Lung (tissue), 12 donors: ENCODE results near the gene SNED1. TPM values are rescaled to one million over a fixed set of nuclear protein-coding genes. Genes with fewer than 3 reads are reported as not detected.

ENCODE experiments used
- ATAC-seq: fragments of 200-7000 bp; cut with Tn5 transposase; one replicate; pipeline ENCODE4 v1.9.1; 2020; ENCODE audit warnings: moderate number of reproducible peaks; ENCODE audit not compliant: insufficient read depth, low FRiP score
- DNase-seq, 3 donors: peaks; one replicate each; pipeline ENCODE4 v3.0.0-alpha.2; 2013 to 2017
- H3K27ac ChIP-seq, 2 donors: one replicate each; pipeline ENCODE4 v1.5.1; 2013; ENCODE audit warnings: mild to moderate bottlenecking in 2 of 2, moderate library complexity in 2 of 2, control low read depth in 1 of 2, inconsistent platforms in 1 of 2, low read depth in 1 of 2, low read length in 1 of 2
- H3K27me3 ChIP-seq, 3 donors: one replicate each; pipeline ENCODE4 v1.5.1; 2013; ENCODE audit warnings: low read length in 2 of 3; ENCODE audit not compliant: control insufficient read depth in 3 of 3, insufficient read depth in 3 of 3
- H3K36me3 ChIP-seq, 4 donors: one replicate each; pipeline ENCODE4 v1.5.1; 2013; ENCODE audit warnings: low read length in 4 of 4, mild to moderate bottlenecking in 1 of 4, moderate library complexity in 1 of 4; ENCODE audit not compliant: control insufficient read depth in 4 of 4, insufficient read depth in 4 of 4
- H3K4me1 ChIP-seq, 5 donors: one replicate each; pipeline ENCODE4 v1.5.1; 2013; ENCODE audit warnings: low read length in 5 of 5, mild to moderate bottlenecking in 2 of 5, moderate library complexity in 1 of 5; ENCODE audit not compliant: control insufficient read depth in 5 of 5, insufficient read depth in 5 of 5
- H3K4me3 ChIP-seq: one replicate; pipeline ENCODE4 v1.5.1; 2013; ENCODE audit warnings: mild to moderate bottlenecking, control low read depth, moderate library complexity
- H3K9ac ChIP-seq, 2 donors: one replicate each; pipeline ENCODE4 v1.5.1; 2013; ENCODE audit warnings: low read length in 2 of 2, control low read depth in 1 of 2; ENCODE audit not compliant: insufficient read depth in 1 of 2
- H3K9me3 ChIP-seq, 4 donors: one replicate each; pipeline ENCODE4 v1.5.1; 2013; ENCODE audit warnings: low read length in 3 of 4, mild to moderate bottlenecking in 1 of 4, moderate library complexity in 1 of 4; ENCODE audit not compliant: control insufficient read depth in 4 of 4, insufficient read depth in 3 of 4
- WGBS, 2 donors: extraction: QIAGEN DNeasy Blood & Tissue Kit; methylation state at CpG; one replicate each; pipeline ENCODE4 v1.1.7; 2013; 5-methylcytosine and 5-hydroxymethylcytosine counted together
- polyA plus RNA-seq, 2 donors: library from polyadenylated mRNA; stranded (reverse); fragments of 200-250 nt; gene quantifications; one replicate each; pipeline ENCODE4 v1.2.1, GENCODE V29; 2013
- total RNA-seq, 2 donors: library from RNA; depleted of rRNA in 1 of 2; stranded (reverse); fragments of >200 nt in 1 of 2; gene quantifications; one replicate each; pipeline ENCODE4 v1.2.1, GENCODE V29; 2014 to 2021
- TF ChIP-seq, protein P1 (sequence below): IDR thresholded peaks from 2 replicates; pipeline ENCODE4 v1.5.1; 2012; ENCODE audit warnings: mild to moderate bottlenecking; ENCODE audit errors: control extremely low read depth, extremely low read depth
- donor health status: control.
- donor health status: control.
- donor health status: Bipolar disorder and iron deficiency.
- donor health status: healthy.
- donor health status: DM: yes; HTN: yes; CAD: no.

SNED1 gene
- total and polyA plus RNA-seq, 4 donors = 5.9 to 74.6 (median 34.7) TPM

DNA sequence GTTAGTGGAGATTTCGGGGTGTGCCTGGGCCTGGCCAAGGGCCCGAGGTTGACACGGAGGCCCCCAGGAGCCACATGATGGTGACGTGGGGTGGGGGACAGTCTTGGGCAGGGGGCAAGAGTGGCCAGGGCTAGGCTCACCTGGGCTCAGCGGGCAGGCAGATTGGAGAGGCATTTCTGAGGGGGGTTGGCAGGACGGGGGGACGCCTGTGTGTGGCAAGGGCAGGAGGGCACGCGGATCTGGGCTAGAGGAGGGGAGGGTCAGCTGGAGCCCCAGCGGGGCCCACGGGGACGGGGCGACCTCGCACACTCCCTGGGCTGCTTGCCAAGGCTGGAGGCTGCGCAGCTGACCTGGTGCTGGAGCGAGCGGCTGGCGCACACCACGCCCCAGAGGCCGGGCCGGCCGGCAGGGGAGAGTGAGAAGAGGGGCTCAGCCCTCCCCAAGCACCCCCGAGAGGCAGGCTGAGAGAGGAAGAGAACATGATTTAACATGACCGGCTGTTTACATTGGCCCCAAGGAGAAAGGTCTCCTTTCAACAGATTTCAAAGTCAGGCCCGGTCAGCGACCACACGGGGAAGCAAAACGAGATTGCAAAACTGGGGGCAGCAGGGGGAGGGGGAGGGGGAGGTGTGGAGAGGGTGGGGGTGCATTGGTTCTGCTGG is 38.0 kb upstream of the SNED1 start:
- ATAC-seq (no peak), DNase-seq (peak; percentile 95 to 98 (median 97))
- TF ChIP-seq, protein P1, sequence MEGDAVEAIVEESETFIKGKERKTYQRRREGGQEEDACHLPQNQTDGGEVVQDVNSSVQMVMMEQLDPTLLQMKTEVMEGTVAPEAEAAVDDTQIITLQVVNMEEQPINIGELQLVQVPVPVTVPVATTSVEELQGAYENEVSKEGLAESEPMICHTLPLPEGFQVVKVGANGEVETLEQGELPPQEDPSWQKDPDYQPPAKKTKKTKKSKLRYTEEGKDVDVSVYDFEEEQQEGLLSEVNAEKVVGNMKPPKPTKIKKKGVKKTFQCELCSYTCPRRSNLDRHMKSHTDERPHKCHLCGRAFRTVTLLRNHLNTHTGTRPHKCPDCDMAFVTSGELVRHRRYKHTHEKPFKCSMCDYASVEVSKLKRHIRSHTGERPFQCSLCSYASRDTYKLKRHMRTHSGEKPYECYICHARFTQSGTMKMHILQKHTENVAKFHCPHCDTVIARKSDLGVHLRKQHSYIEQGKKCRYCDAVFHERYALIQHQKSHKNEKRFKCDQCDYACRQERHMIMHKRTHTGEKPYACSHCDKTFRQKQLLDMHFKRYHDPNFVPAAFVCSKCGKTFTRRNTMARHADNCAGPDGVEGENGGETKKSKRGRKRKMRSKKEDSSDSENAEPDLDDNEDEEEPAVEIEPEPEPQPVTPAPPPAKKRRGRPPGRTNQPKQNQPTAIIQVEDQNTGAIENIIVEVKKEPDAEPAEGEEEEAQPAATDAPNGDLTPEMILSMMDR = no peak
- peak overlapping the region in 1 of 2 donors; percentile 27 for H3K27ac ChIP-seq
- peaks cover 0 to 4% (median 0%) of the 10 kb centered on the region in 4 donors for H3K9me3 ChIP-seq
- no peaks in the 10 kb centered on the region for H3K36me3 ChIP-seq
- peaks cover 0 to 87% (median 37%) of the 10 kb centered on the region in 5 donors for H3K4me1 ChIP-seq
- 15% methylated on average over 27 to 28 of the region's 28 CpGs for WGBS, 2 donors
- no peak overlapping the region for H3K9ac ChIP-seq
- H3K27me3 ChIP-seq = no peaks in the 10 kb centered on the region
- no peak overlapping the region for H3K4me3 ChIP-seq

DNA sequence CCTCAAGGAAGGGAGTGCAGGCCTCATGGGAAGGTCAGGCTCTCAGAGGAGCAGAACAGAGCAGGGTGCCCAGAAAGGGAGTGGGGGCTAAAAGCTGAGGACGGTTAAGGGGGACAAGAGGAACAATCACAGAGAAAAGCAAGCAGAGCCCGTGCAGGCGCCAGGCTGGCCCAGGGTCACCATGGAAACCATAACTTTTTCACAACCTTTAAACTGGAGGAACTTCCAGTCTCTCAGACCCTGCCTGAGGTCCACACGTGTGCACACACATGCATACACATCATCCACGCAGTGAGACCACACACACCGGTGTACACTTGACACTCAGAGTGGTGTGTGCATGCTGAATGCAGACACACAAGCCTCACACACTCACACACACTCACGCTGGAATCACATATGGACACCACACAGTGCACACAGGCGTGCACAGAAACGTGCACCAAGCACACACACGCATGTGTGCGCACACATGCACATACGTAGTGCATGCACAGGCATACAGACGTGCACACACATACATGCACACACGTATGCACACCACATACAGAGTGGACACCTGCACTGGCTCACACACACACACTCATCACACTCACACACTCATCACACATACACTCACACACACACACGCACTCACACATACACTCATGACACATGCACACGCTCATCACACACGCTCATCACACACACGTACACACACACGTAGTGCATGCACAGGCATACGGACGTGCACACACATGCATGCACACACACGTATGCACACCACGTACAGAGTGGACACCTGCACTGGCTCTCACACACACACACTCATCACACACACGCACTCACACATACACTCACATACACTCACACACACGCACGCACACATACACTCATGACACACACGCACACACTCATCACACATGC is 37.2 kb upstream of the SNED1 start:
- H3K36me3 ChIP-seq = no peaks in the 10 kb centered on the region
- H3K27ac ChIP-seq = peak overlapping the region in 1 of 2 donors; percentile 4
- ATAC-seq (no peak), DNase-seq (no peak)
- H3K4me1 ChIP-seq = peaks cover 0 to 86% (median 35%) of the 10 kb centered on the region in 5 donors
- H3K27me3 ChIP-seq = no peaks in the 10 kb centered on the region
- H3K9ac ChIP-seq = peak overlapping the region in 1 of 2 donors; percentile 26
- no peak overlapping the region for H3K4me3 ChIP-seq
- TF ChIP-seq, protein P1 = no peak
- H3K9me3 ChIP-seq = peaks cover 0 to 4% (median 0%) of the 10 kb centered on the region in 4 donors
- WGBS, 2 donors = 74 to 76% methylated on average over 27 of the region's 27 CpGs

DNA sequence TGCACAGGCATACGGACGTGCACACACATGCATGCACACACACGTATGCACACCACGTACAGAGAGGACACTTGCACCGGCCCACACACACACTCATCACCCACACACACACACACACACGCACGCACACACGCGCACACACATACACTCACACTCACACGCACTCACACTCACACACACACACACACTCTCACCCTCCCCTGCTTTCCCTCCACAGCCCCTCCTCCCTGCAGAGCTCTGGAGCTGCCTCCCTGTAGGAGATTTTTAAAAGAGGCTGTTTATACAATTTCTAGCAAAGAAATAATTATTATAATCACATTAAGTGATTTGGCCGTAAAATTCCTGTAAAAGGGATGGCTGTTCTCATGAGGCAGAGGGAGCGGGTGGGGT is 36.5 kb upstream of the SNED1 start:
- TF ChIP-seq, protein P1 = no peak
- no peaks in the 10 kb centered on the region for H3K27me3 ChIP-seq
- DNase-seq (no peak), ATAC-seq (no peak)
- peaks cover 0 to 79% (median 33%) of the 10 kb centered on the region in 5 donors for H3K4me1 ChIP-seq
- 75 to 78% methylated on average over 12 of the region's 12 CpGs for WGBS, 2 donors
- no peak overlapping the region for H3K27ac ChIP-seq
- peaks cover 0 to 4% (median 0%) of the 10 kb centered on the region in 4 donors for H3K9me3 ChIP-seq
- no peak overlapping the region for H3K9ac ChIP-seq
- H3K36me3 ChIP-seq = no peaks in the 10 kb centered on the region
- H3K4me3 ChIP-seq = no peak overlapping the region
